AG09319 (cell line): ENCODE results near the gene VSTM4.

Experiments
- DNase-seq: peaks from one replicate; pipeline ENCODE4 v3.0.0-alpha.2; 2010; ENCODE audit warnings: low read depth; ENCODE audit errors: extremely low read depth
- CTCF ChIP-seq: IDR thresholded peaks from 2 replicates; pipeline ENCODE4 v1.5.1; 2011; ENCODE audit warnings: low read depth, mild to moderate bottlenecking, inconsistent platforms, low read length, moderate library complexity

The VSTM4 gene

GRCh38 chr10:49053998-49054692 is 61.2 kb downstream of the VSTM4 start:
- no peak for DNase-seq
- TF ChIP-seq CTCF = no peak

GRCh38 chr10:49053053-49053997 is 62.0 kb downstream of the VSTM4 start:
- no peak for DNase-seq
- TF ChIP-seq CTCF = no peak

GRCh38 chr10:49052069-49052468 is 63.3 kb downstream of the VSTM4 start:
- TF ChIP-seq CTCF = no peak
- no peak for DNase-seq

GRCh38 chr10:49050906-49051305 is 64.4 kb downstream of the VSTM4 start:
- no peak for DNase-seq
- no peak for TF ChIP-seq CTCF

GRCh38 chr10:49050366-49050765 is 65.0 kb downstream of the VSTM4 start:
- no peak for DNase-seq
- TF ChIP-seq CTCF = no peak

- TF ChIP-seq CTCF = no peak
- no peak for DNase-seq
Observed at GRCh38 chr10:49049660-49050059, 65.7 kb downstream of the VSTM4 start.

GRCh38 chr10:49047128-49047639 is 68.1 kb downstream of the VSTM4 start:
- no peak for TF ChIP-seq CTCF
- DNase-seq = no peak
